ENCODE results near the gene B4GALT5. TPM values are rescaled to one million over a fixed set of nuclear protein-coding genes. Genes with fewer than 3 reads are reported as not detected.

Gene B4GALT5
- total and polyA plus RNA-seq, 8 donors: 38.4 to 51.0 (median 45.8) TPM

DNA sequence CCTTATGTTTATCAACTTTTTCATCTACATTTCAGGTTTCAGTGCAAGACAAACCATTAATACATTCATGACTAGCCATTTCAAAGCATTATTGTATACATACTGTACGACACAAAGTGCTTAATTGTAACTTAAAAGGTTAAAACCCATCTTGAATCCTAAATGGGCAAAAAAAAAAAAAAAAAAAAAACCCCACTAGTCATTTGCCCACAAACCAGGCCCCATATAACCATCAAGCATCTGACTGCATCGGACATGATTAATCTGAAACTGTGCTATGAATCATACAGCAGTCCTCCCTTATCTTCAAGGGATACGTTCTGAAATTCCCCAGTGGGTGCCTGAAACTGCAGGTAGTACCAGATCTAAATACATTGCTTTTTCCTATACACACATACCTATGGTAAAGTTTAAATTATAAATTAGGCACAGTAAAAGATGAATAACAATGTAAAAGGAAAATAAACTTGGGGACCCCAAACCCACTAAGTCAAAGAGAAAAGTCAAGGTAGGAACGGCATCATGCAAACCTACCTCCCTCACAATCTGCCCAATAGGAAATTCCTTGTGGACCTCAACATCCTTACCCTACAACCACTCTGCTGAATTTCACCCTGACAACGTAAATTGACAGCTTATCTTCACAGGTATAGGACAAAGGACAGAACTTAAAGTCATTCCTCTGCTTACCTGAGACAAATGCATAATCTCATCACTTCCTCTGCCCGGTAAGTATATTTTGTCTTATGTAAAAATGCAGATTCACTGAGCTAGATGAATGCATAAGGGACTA is 14.3 kb downstream of the B4GALT5 start:
- Histone ChIP-seq H3K27ac (peak overlapping the region in 1 of 2 donors; percentile 52), H3K9me3 (no peaks in the 10 kb centered on the region), H3K4me3 (no peak overlapping the region), H3K27me3 (no peaks in the 10 kb centered on the region), H3K4me1 (peaks cover 17 to 99% of the 10 kb centered on the region in 2 donors), H3K36me3 (no peaks in the 10 kb centered on the region)
- DNase-seq: no peak
- TF ChIP-seq CTCF (IDR thresholded peaks at IDR 0.05): no peak
- no peak for ATAC-seq
- intact Hi-C loops (cut with DNase I): no loop called here

GRCh38 chr20:49698477-49698876 is 15.2 kb downstream of the B4GALT5 start:
- H3K4me3 ChIP-seq: no peak overlapping the region
- TF ChIP-seq CTCF (IDR thresholded peaks at IDR 0.05): no peak
- H3K27me3 ChIP-seq: no peaks in the 10 kb centered on the region
- DNase-seq (no peak), ATAC-seq (no peak)
- peaks cover 17 to 100% of the 10 kb centered on the region in 2 donors for H3K4me1 ChIP-seq
- no peaks in the 10 kb centered on the region for H3K36me3 ChIP-seq
- intact Hi-C loops (cut with DNase I): no loop called here
- no peaks in the 10 kb centered on the region for H3K9me3 ChIP-seq
- peak overlapping the region in 1 of 2 donors; percentile 41 for H3K27ac ChIP-seq

GRCh38 chr20:49697071-49697470 is 16.6 kb downstream of the B4GALT5 start:
- no peak overlapping the region for H3K4me3 ChIP-seq
- DNase-seq (no peak), ATAC-seq (peak; percentile 77)
- intact Hi-C loops (cut with DNase I): no loop called here
- TF ChIP-seq CTCF (IDR thresholded peaks at IDR 0.05): no peak
- no peaks in the 10 kb centered on the region for H3K36me3 ChIP-seq
- no peaks in the 10 kb centered on the region for H3K9me3 ChIP-seq
- peaks cover 17 to 100% of the 10 kb centered on the region in 2 donors for H3K4me1 ChIP-seq
- peak overlapping the region; percentile 9 to 11 for H3K27ac ChIP-seq
- no peaks in the 10 kb centered on the region for H3K27me3 ChIP-seq

- ATAC-seq (no peak), DNase-seq (no peak)
- no peak for TF ChIP-seq CTCF (IDR thresholded peaks at IDR 0.05)
- no peaks in the 10 kb centered on the region for H3K9me3 ChIP-seq
- peak overlapping the region in 1 of 2 donors; percentile 9 for H3K27ac ChIP-seq
- no peaks in the 10 kb centered on the region for H3K27me3 ChIP-seq
- no peaks in the 10 kb centered on the region for H3K36me3 ChIP-seq
- no peak overlapping the region for H3K4me3 ChIP-seq
- intact Hi-C loops (cut with DNase I): no loop called here
- peaks cover 17 to 100% of the 10 kb centered on the region in 2 donors for H3K4me1 ChIP-seq
Measured at GRCh38 chr20:49696594-49696993, 17.1 kb downstream of the B4GALT5 start.

- intact Hi-C loops (cut with DNase I): no loop called here
- no peak for ATAC-seq
- Histone ChIP-seq H3K9me3 (no peaks in the 10 kb centered on the region), H3K4me3 (no peak overlapping the region), H3K36me3 (no peaks in the 10 kb centered on the region), H3K27ac (peak overlapping the region in 1 of 2 donors; percentile 9), H3K4me1 (peaks cover 20 to 100% of the 10 kb centered on the region in 2 donors), H3K27me3 (no peaks in the 10 kb centered on the region)
- TF ChIP-seq CTCF (IDR thresholded peaks at IDR 0.05): no peak
- no peak for DNase-seq
Measured at GRCh38 chr20:49695830-49696229, 17.8 kb downstream of the B4GALT5 start.
